ENCODE data around the gene VPS25.
A peak's percentile ranks its signal among the peaks of the same experiment; 100 is the strongest.
"Not testable (repeated sequence)": the region's sequence is repeated elsewhere in the genome, so short reads cannot be mapped to it uniquely, and the experiment has no call there.

The VPS25 gene

DNA sequence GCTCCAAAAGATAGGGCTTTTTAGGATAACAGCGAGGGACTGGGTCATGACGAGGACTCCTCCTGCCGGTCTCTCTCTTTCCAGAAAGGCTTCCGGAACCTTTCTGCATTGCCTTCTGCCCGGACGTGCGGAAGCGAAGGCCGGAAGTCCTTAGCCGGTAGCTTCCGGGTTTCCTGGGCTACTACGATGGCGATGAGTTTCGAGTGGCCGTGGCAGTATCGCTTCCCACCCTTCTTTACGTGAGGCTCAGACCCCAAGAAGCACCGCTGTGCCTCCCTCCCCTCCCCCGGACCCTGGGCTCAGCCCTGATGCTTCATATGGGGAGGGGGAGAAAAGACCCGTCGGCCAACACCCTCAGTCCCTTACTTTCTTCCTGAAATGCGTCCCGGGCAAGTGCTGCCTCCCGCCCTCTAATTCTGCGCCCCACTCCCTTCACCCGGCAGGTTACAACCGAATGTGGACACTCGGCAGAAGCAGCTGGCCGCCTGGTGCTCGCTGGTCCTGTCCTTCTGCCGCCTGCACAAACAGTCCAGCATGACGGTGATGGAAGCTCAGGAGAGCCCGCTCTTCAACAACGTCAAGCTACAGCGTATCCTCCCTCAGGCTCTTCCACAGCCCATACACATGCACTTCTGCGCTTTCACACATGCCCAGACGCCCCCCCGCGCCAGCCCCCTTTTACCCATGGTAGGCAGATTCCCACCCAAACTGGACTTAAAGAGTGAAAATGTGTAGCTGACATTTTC lies at the start of gene VPS25:
TSS of gene VPS25 (plus strand) at position 160 of the 746 bp plus-strand sequence. CDS start at position 187, 27 bp downstream.
- in situ Hi-C loops (cut with MboI; ENCODE audit: low sequenced_read_pairs, unreplicated experiment): no loop called here
- TF ChIP-seq, protein P1, sequence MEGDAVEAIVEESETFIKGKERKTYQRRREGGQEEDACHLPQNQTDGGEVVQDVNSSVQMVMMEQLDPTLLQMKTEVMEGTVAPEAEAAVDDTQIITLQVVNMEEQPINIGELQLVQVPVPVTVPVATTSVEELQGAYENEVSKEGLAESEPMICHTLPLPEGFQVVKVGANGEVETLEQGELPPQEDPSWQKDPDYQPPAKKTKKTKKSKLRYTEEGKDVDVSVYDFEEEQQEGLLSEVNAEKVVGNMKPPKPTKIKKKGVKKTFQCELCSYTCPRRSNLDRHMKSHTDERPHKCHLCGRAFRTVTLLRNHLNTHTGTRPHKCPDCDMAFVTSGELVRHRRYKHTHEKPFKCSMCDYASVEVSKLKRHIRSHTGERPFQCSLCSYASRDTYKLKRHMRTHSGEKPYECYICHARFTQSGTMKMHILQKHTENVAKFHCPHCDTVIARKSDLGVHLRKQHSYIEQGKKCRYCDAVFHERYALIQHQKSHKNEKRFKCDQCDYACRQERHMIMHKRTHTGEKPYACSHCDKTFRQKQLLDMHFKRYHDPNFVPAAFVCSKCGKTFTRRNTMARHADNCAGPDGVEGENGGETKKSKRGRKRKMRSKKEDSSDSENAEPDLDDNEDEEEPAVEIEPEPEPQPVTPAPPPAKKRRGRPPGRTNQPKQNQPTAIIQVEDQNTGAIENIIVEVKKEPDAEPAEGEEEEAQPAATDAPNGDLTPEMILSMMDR (IDR thresholded peaks at IDR 0.05; ENCODE audit: borderline replicate concordance, control extremely low read depth, extremely low read depth, insufficient read depth, missing control alignments): no peak
- DNase-seq (ENCODE audit: low spot score): peak; percentile 88

DNA sequence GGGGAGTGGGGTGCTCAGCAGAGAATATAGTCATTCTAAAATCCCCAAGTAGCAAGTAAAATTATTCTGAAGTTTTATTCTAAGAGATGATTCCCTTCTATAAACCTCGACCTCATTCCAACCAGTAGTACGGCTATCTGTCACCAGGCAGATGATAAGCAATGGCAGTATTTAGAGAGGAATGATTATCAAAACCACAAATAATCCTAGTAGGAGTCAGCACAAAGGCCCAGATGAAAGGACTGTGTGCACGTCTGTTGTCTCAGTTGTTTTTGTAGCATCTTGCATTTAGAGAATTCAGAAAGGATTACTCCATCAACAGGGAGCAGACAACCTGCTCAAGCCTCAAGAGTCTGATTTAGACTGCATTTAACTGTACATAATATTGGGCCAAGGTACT lies 49.6 kb upstream of the VPS25 start:
- TF ChIP-seq, protein P1 (IDR thresholded peaks at IDR 0.05; ENCODE audit: borderline replicate concordance, control extremely low read depth, extremely low read depth, insufficient read depth, missing control alignments): no peak
- DNase-seq (ENCODE audit: low spot score): no peak
- in situ Hi-C loops (cut with MboI; ENCODE audit: low sequenced_read_pairs, unreplicated experiment): no loop called here

DNA sequence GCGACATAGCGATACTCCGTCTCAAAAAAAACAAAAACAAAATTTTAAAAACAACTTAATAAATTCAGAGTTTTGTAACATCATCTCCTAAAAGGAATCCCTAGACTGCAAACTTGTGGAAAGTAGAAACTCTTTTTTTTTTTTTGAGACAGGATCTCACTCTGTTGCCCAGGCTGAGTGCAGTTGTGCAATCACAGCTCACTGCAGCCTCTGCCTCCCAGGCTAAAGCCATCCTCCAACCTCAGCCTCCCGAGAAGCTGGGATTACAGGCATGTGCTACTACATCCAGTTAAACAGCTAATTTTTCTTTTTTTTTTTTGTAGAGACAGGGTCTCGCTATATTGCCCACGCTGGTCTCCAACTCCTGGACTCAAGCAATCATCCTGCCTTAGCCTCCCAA lies 48.1 kb upstream of the VPS25 start:
- in situ Hi-C loops (cut with MboI; ENCODE audit: low sequenced_read_pairs, unreplicated experiment): no loop called here
- TF ChIP-seq, protein P1 (IDR thresholded peaks at IDR 0.05; ENCODE audit: borderline replicate concordance, control extremely low read depth, extremely low read depth, insufficient read depth, missing control alignments): no peak
- DNase-seq (ENCODE audit: low spot score): no peak

DNA sequence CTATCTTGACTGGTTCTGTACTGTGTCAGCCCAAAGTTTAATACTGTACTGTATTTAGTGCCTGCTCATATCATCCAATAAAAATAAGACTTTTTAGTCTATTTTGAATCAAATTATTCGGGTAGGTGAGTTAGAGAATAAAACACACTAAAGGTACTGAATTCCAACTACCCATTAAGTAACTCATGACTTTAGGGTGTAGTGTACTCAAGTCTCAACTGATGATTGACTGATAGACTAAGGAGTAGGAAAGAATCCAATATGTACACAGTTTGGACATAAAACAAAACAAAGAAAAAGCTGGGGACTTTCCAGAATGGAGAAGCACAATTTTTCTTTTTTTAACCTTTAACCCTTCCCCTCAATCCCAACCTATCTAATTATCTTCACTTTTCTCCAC lies 32.5 kb upstream of the VPS25 start:
- DNase-seq (ENCODE audit: low spot score): no peak
- in situ Hi-C loops (cut with MboI; ENCODE audit: low sequenced_read_pairs, unreplicated experiment): no loop called here
- TF ChIP-seq, protein P1 (IDR thresholded peaks at IDR 0.05; ENCODE audit: borderline replicate concordance, control extremely low read depth, extremely low read depth, insufficient read depth, missing control alignments): no peak

DNA sequence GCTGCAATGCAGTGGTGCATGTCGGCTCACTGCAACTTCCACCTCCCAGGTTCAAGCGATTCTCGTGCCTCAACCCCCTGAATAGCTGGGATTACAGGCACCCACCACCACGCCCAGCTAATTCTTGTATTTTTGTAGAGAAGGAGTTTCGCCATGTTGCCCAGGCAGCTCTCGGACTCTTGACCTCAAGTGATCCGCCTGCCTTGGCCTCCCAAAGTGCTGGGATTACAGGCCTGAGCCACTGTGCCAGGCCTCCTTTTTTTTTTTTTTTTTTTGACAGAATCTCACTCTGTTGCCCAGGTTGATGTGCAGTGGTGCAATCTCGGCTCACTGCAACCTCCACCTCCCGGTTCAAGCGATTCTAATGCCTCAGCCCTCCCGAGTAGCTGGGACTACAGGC lies 30.3 kb upstream of the VPS25 start:
- DNase-seq (ENCODE audit: low spot score); in situ Hi-C loops (cut with MboI; ENCODE audit: low sequenced_read_pairs, unreplicated experiment): not testable (repeated sequence)

- TF ChIP-seq, protein P1 (IDR thresholded peaks at IDR 0.05; ENCODE audit: borderline replicate concordance, control extremely low read depth, extremely low read depth, insufficient read depth, missing control alignments): no peak
- DNase-seq (ENCODE audit: low spot score): no peak
- in situ Hi-C loops (cut with MboI; ENCODE audit: low sequenced_read_pairs, unreplicated experiment): no loop called here
Measured at GRCh38 chr17:42743595-42744282, 29.5 kb upstream of the VPS25 start.

- in situ Hi-C loops (cut with MboI; ENCODE audit: low sequenced_read_pairs, unreplicated experiment): no loop called here
- DNase-seq (ENCODE audit: low spot score): peak; percentile 80
- TF ChIP-seq, protein P1 (IDR thresholded peaks at IDR 0.05; ENCODE audit: borderline replicate concordance, control extremely low read depth, extremely low read depth, insufficient read depth, missing control alignments): peak; percentile 10
Measured at GRCh38 chr17:42744283-42744805, 28.9 kb upstream of the VPS25 start.
